HUDEP-2 (cell line): ENCODE results near the gene CTDSP2.
"Not testable (repeated sequence)": the region's sequence is repeated elsewhere in the genome, so short reads cannot be mapped to it uniquely, and the experiment has no call there.

Experiments
- DNase-seq, 76 experiments: peaks; one replicate each; lab custom pipeline; 2025; ENCODE audit not compliant: unreplicated experiment in 76 of 76; lab: John Stamatoyannopoulos, UW

The CTDSP2 gene

GRCh38 chr12:57882575-57882974 lies 36.0 kb upstream of the CTDSP2 start:
- DNase-seq, result no peak

DNA sequence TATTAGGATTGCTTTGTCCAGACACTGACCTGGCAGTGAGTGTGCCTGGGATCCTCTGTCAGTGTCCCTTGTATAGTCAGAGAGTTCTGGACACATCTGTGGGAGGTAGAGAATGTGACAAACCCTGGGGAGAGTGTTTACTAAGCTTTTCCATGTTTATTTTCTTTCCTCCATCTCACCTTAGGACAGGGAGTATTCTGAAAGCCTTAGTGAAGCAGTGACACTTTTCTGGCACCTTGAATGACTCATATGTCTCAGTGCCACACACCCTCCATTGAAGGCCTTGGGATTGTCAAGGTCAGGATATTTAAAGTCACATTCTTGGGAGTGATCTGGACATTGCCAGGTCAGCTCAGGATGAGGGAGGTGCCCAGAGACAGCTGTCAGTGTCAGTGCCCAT lies 34.9 kb upstream of the CTDSP2 start:
- DNase-seq, result no peak

- DNase-seq, result not testable (repeated sequence)
Observed at GRCh38 chr12:57881035-57881434, 34.5 kb upstream of the CTDSP2 start.

DNA sequence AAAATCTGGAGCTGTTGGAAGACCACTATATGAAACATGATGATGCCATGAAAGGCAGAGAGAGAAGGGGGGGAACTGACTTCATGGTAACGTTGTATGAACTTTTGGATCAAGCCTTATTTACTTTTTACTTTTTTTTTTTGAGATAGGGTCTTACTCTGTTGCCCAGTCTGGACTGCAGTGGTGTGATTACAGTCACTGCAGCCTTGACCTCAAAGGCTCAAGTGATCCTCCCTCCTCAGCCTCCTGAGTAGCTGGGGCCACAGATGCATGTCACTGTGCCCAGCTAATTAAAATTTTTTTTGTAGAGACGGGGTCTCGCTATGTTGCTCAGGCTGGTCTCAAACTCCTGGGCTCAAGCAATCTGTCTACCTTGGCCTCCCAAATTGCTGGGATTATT lies 31.3 kb upstream of the CTDSP2 start:
- no peak for DNase-seq

DNA sequence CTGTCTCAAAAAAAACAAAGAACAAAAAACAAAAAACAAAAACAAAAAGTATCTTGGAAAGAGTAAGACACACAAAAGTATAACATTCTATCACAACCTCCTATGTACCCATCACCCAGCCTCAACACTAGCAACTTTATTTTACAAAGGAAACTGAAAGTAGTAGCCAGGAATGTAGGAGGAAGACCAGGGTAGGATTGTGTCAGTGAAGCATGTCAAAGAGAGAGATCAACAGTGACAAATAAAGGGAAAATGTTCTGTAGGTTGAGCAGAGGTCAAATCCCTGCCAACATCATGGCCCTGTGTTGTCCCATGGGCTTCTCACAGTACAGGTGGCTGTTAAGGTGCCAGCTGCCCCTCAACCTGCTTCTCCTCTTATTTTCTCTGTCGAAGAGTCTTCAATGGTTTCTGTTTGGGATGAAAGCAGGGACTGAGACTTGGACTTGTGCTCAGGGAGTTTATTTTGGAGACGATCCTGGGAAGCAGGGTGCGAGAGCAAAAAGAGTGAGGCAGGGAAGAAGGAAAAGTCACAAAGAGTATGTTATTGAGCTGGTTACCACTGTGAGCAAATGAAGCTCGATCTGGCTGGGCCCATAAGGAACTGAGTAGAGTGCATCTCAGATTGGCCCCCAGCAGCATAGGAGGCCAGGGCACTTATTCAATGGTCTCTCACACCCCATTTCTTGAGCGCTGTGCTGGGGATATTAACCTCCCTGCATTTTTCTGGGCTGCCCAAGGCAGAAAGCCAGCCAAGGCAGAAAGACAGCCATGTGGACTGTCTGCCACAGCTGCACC lies 29.4 kb upstream of the CTDSP2 start:
- DNase-seq, result no peak

GRCh38 chr12:57874166-57875108 lies 27.9 kb upstream of the CTDSP2 start:
- DNase-seq, result no peak

- DNase-seq, result no peak
Observed at GRCh38 chr12:57872362-57872761, 25.8 kb upstream of the CTDSP2 start.

DNA sequence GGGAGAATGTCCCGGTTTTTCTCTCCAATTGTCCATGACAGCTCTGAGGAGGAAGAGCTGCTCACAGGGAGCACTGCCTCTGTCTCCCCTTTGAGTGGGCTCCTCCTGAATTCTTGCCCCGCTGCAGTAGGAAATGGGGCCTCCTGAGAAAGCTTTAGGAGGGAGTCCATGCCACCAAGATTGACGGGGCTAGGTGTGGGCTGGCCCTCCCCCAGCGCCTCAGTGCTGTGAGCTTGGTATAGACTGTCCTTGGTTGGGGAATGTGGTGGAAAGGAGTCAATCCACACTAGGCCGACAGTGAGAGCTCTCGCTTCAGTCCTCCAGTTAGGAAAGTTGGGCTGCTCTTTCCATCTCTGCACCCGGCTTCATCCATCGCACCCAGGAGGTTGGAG lies 23.4 kb upstream of the CTDSP2 start:
- no peak for DNase-seq

GRCh38 chr12:57869298-57869926 lies 22.9 kb upstream of the CTDSP2 start:
- DNase-seq, result no peak

DNA sequence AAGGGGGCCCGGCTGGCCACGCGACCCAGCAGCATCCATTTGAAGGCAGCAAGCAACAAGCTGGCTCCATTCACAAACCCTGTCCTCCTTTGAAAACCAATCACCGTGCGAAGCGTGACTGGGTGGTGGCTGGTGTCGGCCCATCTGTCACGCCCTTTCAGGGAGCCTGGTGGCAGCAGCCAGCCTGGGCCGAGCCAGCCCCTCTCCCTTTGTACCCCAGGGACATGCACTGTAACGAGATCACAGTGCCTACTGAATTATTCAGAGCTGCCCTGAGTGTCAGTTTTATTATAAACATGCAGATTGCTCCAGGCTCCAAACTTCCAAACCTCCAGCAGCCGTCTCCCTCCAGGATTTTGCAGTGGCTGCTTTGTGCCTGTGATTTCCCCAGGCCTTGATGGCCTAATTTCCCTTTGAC lies 22.3 kb upstream of the CTDSP2 start:
- DNase-seq, result no peak

DNA sequence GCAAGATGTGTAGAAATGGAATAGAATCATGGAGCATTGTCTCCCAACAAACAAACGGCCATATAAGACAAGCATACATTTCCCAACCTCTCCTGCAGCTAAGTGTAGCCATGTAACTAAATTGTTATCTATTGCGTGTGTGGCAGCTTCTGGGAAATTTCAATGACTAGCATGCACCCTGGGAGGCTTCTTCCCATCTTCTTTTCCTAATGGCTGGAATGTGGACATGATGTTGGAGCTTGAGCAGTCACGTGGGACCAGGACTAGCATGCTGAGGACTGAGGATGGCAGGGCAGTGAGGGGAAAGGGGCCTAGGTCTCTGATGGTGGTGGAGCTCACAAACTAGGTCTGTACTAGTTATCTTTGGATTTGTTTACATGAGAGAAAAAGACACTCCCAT lies 21.7 kb upstream of the CTDSP2 start:
- no peak for DNase-seq

DNA sequence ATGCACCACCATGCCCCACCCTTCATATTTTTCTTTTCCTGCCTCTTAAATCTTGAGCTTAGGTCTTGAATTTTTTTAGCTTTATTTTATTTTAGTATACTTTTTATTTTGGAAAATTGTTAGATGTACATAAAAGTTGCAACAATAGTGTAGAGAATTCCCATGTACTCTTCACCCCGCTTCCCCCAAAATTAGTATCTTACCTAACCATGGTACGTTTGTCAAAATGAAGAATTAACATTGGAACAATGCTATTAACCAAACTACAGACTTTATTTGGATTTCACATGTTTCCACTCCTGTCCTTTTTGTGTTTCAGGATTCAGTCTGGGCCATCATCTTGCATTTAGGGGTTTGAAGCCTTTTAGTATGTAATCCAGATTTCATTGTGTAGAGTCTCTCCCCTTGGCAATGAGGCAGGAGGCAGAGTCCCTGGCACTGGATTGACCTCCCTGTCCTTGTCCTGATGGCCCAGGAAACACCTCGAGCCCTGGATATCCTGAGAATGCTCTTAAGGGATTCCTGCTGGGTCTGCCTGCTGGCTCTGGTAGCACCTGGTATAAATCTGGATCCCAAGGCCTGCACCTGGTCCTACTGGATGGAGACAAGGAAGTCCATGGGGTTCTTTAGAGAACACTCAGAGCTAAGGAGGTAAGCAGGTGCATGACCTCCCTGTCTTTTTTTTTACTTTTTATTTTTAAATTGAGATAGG lies 19.9 kb upstream of the CTDSP2 start:
- DNase-seq, result no peak

DNA sequence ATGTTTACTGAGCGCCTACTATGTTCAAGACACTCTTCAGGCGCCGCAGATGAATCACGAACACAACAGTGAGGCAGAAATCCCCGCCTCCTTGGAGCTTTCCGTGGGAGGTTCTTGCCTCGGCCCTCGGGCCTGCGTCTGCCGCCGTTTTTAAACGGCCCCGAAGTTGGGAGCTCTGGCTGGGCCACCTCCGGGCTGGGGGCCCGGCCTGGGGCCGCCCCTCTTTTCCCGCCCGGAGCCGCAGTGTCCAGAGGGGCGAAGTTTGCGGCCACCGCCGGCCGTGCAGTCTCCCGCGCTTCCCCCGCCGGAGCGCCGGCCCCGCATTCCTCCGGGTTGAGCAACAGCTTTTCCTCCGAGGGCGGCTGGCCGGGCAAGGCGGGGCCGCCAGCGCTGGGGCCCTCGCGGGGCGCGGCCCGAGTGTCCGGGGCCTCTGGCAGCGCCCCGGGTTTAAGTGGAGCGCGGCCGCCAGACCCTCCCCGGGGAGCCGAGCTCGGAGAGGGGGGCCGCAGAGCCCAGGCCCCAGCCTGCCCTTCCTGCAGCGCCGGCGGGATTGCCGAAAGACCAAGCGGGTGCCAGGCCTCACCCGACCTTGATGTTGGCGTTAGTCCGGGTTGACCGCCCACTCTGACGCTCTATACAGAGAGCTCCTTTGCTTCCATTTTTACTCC lies 18.7 kb upstream of the CTDSP2 start:
- DNase-seq, result peak in 8 of 76 experiments; percentile 3 to 32 (median 18)

DNA sequence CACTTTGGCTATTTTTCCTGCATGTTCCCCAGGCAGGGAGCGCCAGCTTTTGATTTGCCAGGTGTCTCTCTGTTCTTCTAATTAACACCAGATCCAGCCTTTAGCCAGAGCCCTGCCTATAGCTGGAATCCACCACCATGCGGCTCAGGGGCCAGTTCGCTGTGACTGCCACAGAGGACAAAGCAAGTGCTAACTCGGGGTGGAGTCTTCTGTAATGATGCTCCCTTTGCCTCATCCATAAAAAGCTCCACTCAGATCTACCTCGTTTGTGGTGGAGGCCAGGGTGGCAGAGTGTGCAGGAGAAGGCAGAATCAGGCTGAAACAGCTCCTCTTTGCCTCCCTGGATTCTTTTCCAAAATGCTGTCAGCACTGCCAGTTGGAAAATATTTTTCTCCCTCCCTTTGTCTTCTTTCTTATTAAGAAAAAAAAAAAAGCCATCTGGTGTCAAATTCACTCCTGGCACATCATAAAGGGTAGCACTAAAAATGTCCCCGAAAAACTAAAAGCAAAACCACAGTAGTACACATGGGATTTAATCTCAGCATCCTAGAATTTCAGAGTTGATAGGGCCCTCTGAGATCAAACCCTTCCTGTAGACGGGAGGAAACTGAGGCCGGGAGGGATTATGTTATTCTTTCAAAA lies 18.0 kb upstream of the CTDSP2 start:
- DNase-seq, result no peak

GRCh38 chr12:57863676-57864075 lies 17.1 kb upstream of the CTDSP2 start:
- no peak for DNase-seq

DNA sequence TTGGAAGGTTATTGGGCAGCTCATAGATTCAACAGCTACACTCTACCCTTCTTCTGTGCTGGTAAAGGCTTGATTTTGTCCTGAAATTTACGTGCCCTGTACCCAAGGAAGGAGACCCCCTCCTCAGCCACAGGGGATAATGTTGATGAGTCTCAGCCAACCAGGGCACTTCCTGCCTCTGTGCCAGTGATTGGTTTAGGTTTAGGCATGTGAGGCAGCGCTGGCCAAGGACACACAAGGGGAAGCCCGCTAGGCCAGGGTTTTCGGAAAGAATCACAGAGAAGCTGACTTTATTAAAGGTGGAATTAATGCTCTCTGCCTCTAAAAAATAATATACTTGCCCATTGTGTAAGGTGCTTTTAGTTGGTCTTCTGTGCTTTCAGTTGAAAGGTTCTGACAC lies 15.4 kb upstream of the CTDSP2 start:
- no peak for DNase-seq

GRCh38 chr12:57860883-57861282 lies 14.4 kb upstream of the CTDSP2 start:
- DNase-seq, result not testable (repeated sequence)

- no peak for DNase-seq
Observed at GRCh38 chr12:57859121-57859520, 12.6 kb upstream of the CTDSP2 start.

GRCh38 chr12:57858123-57858522 lies 11.6 kb upstream of the CTDSP2 start:
- not testable (repeated sequence) for DNase-seq

- DNase-seq, result no peak
Observed at GRCh38 chr12:57854965-57855364, 8.4 kb upstream of the CTDSP2 start.
